ENCODE data around the gene RANBP6. TPM values are rescaled to one million over a fixed set of nuclear protein-coding genes. Genes with fewer than 3 reads are reported as not detected.
"Not testable (repeated sequence)": the region's sequence is repeated elsewhere in the genome, so short reads cannot be mapped to it uniquely, and the experiment has no call there.

RANBP6 gene
- total RNA-seq, 4 donors from 2014 or later: 6.0 to 11.6 (median 8.3) TPM

DNA sequence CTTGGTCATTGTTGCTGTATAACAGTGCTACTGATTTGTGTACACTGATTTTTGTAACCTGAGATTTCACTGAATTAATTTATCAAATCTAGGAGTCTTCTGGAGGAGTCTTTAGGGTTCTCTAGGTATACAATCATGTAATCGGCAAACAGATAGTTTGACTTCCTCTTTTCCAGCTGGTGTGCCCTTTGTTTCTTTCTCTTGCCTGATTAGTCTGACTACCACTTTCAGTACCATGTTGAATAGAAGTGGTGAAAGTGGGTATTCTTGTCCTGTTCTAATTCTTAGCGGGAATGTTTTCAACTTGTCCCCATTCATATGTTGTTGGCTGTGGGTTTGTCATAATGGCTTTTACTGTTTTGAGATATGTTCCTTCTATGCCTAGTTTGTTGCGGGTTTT is 24.7 kb upstream of the RANBP6 start:
- TF ChIP-seq POLR2A (IDR thresholded peaks at IDR 0.05): no peak
- TF ChIP-seq CTCF (IDR thresholded peaks at IDR 0.05): no peak
- no peak for DNase-seq

GRCh38 chr9:6036391-6036790 is 21.0 kb upstream of the RANBP6 start:
- H3K4me3 ChIP-seq: no peak overlapping the region
- no peak overlapping the region for H3K27ac ChIP-seq
- H3K4me1 ChIP-seq: no peaks in the 10 kb centered on the region
- no peaks in the 10 kb centered on the region for H3K36me3 ChIP-seq
- no peaks in the 10 kb centered on the region for H3K27me3 ChIP-seq
- DNase-seq: no peak
- TF ChIP-seq POLR2A (IDR thresholded peaks at IDR 0.05) (no peak), CTCF (IDR thresholded peaks at IDR 0.05) (no peak)
- no peaks in the 10 kb centered on the region for H3K9me3 ChIP-seq

More for the DNA sequence above, 24.7 kb upstream of the RANBP6 start:
- no peak overlapping the region for H3K4me3 ChIP-seq
- H3K27ac ChIP-seq: no peak overlapping the region
- H3K36me3 ChIP-seq: no peaks in the 10 kb centered on the region
- no peaks in the 10 kb centered on the region for H3K27me3 ChIP-seq
- no peaks in the 10 kb centered on the region for H3K4me1 ChIP-seq
- no peaks in the 10 kb centered on the region for H3K9me3 ChIP-seq

- H3K27me3 ChIP-seq: no peaks in the 10 kb centered on the region
- H3K4me1 ChIP-seq: no peaks in the 10 kb centered on the region
- H3K4me3 ChIP-seq: no peak overlapping the region
- TF ChIP-seq CTCF (IDR thresholded peaks at IDR 0.05) (no peak), POLR2A (IDR thresholded peaks at IDR 0.05) (no peak)
- H3K36me3 ChIP-seq: no peaks in the 10 kb centered on the region
- no peaks in the 10 kb centered on the region for H3K9me3 ChIP-seq
- no peak overlapping the region for H3K27ac ChIP-seq
- DNase-seq: no peak
Observed at GRCh38 chr9:6034954-6035353, 19.5 kb upstream of the RANBP6 start.

DNA sequence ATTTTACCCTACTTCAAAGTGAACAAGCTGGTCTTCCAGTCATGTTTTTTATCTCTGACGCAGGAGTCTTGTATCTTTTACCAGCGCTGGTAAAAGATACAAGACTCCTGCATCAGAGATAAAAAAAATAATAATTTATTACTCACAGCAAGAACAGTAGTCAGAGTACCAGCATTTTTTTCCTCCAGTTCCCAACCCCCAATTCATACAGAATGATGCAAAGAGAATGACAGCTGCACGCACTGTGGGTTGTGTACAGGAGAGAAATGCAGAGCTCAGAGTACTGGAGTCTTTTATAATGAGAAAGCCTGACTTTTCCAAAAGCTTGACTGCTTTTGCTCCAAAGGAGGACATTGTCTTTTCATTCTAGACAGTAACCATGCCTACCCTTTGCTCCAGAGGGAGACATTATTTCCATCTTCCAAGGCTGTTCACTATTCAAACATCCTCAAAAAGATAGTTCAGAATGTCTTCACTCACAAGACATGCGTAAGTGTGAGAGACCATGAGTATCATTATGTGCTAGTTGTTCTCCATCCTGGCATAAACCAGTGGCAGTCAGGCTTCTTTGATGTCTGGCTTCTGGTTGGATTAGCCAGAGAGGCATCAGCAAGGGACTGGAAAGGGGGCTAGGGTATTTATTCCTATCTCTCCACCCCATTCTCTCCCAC is 14.3 kb upstream of the RANBP6 start:
- no peak for DNase-seq
- H3K27me3 ChIP-seq: no peaks in the 10 kb centered on the region
- TF ChIP-seq POLR2A (IDR thresholded peaks at IDR 0.05): no peak
- no peak for TF ChIP-seq CTCF (IDR thresholded peaks at IDR 0.05)
- no peaks in the 10 kb centered on the region for H3K36me3 ChIP-seq
- no peaks in the 10 kb centered on the region for H3K9me3 ChIP-seq
- no peak overlapping the region for H3K4me3 ChIP-seq
- H3K4me1 ChIP-seq: no peaks in the 10 kb centered on the region
- no peak overlapping the region for H3K27ac ChIP-seq

- TF ChIP-seq POLR2A (IDR thresholded peaks at IDR 0.05) (no peak), CTCF (IDR thresholded peaks at IDR 0.05) (peak; percentile 47 to 70 (median 52))
- Histone ChIP-seq H3K9me3 (no peaks in the 10 kb centered on the region), H3K36me3 (no peaks in the 10 kb centered on the region), H3K27ac (no peak overlapping the region), H3K27me3 (no peaks in the 10 kb centered on the region), H3K4me3 (no peak overlapping the region), H3K4me1 (no peaks in the 10 kb centered on the region)
- DNase-seq: peak in 1 of 3 donors; percentile 53
Observed at GRCh38 chr9:6024035-6024554, 8.7 kb upstream of the RANBP6 start.

DNA sequence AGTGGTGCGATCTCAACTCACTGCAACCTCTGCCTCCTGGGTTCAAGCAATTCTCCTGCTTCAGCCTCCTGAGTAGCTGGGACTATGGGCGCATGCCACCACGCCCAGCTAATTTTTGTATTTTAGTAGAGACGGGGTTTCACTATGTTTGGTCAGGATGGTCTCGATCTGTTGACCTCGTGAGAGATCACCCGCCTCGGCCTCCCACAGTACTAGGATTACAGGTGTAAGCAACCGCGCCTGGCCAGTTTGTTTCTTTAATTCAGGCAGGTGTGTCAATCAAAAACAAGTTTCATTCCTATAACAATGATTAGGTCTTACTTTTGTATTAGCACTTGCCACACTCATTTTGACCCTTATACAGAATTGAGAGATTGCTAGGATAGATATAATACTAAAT is 1.6 kb upstream of the RANBP6 start:
- not testable (repeated sequence) for H3K36me3 ChIP-seq, DNase-seq, H3K27ac ChIP-seq, H3K9me3 ChIP-seq, H3K27me3 ChIP-seq, H3K4me3 ChIP-seq
- H3K4me1 ChIP-seq: peaks cover 0 to 19% (median 0%) of the 10 kb centered on the region in 4 donors
